Esophagus muscularis mucosa (tissue), 4 donors: ENCODE data around the gene POLE. TPM values are rescaled to one million over a fixed set of nuclear protein-coding genes. Genes with fewer than 3 reads are reported as not detected.

Experiments
- DNase-seq: peaks from one replicate; pipeline ENCODE4 v3.0.0-alpha.2; 2017; ENCODE audit errors: extremely low spot score
- H3K27ac ChIP-seq, 4 donors: fragments of 200-600 bp; sonication (generic); replicated peaks in 1 of 4; 1 replicate in 3 of 4; 2 replicates in 1 of 4; pipeline ENCODE4 v1.5.1; 2016 to 2019; ENCODE audit warnings: mild to moderate bottlenecking in 1 of 4
- H3K27me3 ChIP-seq, 4 donors: fragments of 200-600 bp; sonication (generic); one replicate each; pipeline versions ENCODE4 v1.5.1 to v1.6.0; 2016 to 2019
- H3K36me3 ChIP-seq, 4 donors: fragments of 200-600 bp; sonication (generic); one replicate each; pipeline ENCODE4 v1.5.1; 2016 to 2019
- H3K4me1 ChIP-seq, 4 donors: fragments of 200-600 bp; sonication (generic); one replicate each; pipeline ENCODE4 v1.5.1; 2016 to 2019
- H3K4me3 ChIP-seq, 4 donors: fragments of 200-600 bp; sonication (generic); 1 replicate in 2 of 4; 2 replicates in 2 of 4; pipeline ENCODE4 v1.5.1; 2016 to 2019; ENCODE audit warnings: mild to moderate bottlenecking in 4 of 4, moderate library complexity in 1 of 4
- H3K9me3 ChIP-seq, 4 donors: fragments of 200-600 bp; sonication (generic); 1 replicate in 3 of 4; 2 replicates in 1 of 4; pipeline ENCODE4 v1.5.1; 2016 to 2019
- EP300 ChIP-seq: sonication (generic); formaldehyde crosslinking; IDR thresholded peaks from one replicate; pipeline ENCODE4 v1.6.1; 2017; ENCODE audit warnings: antibody characterized with exemption
- POLR2A ChIP-seq: fragments of 450-650 bp; IDR thresholded peaks from one replicate; pipeline ENCODE4 v1.6.1; 2017; ENCODE audit warnings: antibody characterized with exemption, moderate library complexity, mild to moderate bottlenecking, low read depth
- POLR2AphosphoS5 ChIP-seq, 2 donors: sonication (generic); formaldehyde crosslinking; IDR thresholded peaks; one replicate each; pipeline ENCODE4 v1.6.1; 2017; ENCODE audit warnings: antibody characterized with exemption in 2 of 2
- WGBS: methylation state at CpG from one replicate; pipeline ENCODE4 v1.1.5; 2018; 5-methylcytosine and 5-hydroxymethylcytosine counted together
- intact Hi-C: fragments of 100-400 bp; cut with DNase I; formaldehyde crosslinking; loops from one replicate; pipeline ENCODE4 v1.15.1; 2023
- total RNA-seq, 4 donors: library from RNA; depleted of rRNA; stranded (reverse); fragments of >200 nt; gene quantifications; one replicate each; pipeline versions ENCODE4 v1.1.0 to v1.2.1, GENCODE V29; 2016
- TF ChIP-seq, protein P1 (sequence below), 3 experiments: fragments of 200-600 bp in 2 of 3; fragments of 450-650 bp in 1 of 3; sonication (generic) in 2 of 3; IDR thresholded peaks; one replicate each; pipeline ENCODE4 v1.5.1; 2017 to 2019; ENCODE audit warnings: antibody characterized with exemption in 3 of 3, mild to moderate bottlenecking in 2 of 3, moderate library complexity in 1 of 3

POLE gene
- total RNA-seq, 4 donors from 2014 or later = 17.2 to 32.4 (median 24.8) TPM

DNA sequence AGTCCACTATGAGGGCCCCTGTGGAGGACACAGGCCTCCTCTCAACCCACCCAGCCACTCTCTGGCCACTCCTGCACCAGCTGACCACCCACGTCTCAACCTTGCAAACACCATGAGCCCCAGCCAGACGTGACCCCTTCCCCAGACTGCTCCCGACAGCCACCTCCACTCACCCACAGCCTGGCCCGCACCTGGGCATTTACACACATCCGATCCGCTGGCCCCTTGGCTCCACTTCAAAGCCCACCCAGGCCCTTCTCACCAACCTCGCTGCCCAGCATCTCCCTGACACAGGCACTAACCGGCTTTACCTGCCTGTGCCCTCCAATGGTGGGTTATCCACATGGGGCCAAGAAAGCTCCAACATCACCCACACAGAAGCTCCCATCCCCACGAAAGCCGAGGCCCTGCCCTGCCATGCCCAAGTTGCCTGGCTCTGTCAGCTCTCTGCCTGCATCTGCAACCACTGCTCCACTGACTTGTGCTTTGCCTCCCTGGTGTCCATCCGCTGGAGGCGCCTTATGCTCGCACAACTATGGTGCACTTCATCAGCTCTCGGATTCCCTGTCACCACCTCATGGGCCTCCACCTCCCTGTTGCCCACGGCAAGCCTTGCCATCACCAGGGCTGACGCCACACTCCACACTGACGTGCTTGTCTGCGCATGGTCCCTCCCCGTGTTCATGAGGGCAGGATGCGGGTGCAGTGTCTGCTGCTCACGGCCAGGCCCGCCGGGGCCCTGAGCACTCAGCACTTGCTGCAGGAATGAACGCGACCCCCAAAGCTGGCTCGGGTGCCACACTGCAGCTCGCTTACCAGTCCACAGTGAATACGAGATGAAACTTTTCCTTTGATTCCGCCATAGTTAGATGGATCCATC lies 51.8 kb downstream of the POLE start:
- WGBS = 97% methylated on average over 29 of the region's 29 CpGs

DNA sequence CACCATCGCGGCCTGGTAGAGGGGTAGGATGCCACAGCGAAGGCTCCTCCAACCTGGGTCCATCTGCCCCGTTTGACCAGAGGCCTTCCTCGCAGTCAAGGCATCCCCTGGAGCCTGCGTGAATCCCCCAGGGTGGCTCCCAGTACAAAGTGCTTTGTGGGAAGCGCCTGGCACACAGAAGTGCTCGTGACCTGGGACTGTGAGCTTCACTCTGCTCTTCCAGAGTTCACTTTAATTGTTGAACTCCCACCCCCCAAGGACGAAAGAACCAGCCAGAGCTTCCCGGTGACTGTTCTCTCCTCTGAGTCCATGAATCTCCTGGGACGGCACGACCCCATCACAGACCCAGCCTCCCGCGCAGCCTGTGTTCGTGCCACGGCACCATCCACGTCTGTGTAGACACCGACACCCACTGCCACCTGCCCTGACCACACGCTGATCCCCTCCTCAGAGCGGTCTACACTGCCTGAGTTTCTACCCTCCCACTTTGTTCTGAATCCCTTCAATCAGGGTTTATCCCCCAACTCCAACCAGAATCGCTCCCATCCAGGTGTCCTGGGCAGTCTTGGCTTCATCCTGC lies 52.6 kb downstream of the POLE start:
- Histone ChIP-seq H3K27me3 (no peaks in the 10 kb centered on the region), H3K36me3 (peaks cover 41 to 97% (median 92%) of the 10 kb centered on the region in 4 donors), H3K4me3 (no peak overlapping the region), H3K4me1 (peaks cover 0 to 5% (median 0%) of the 10 kb centered on the region in 4 donors), H3K9me3 (no peaks in the 10 kb centered on the region), H3K27ac (no peak overlapping the region)
- WGBS = 89% methylated on average over 19 of the region's 21 CpGs
- no peak for DNase-seq
- no peak for TF ChIP-seq POLR2A
- intact Hi-C loops = no loop called here

More for the DNA sequence above, 51.8 kb downstream of the POLE start:
- Histone ChIP-seq H3K36me3 (peaks cover 37 to 97% (median 89%) of the 10 kb centered on the region in 4 donors), H3K27me3 (no peaks in the 10 kb centered on the region), H3K4me1 (peaks cover 0 to 5% (median 0%) of the 10 kb centered on the region in 4 donors), H3K9me3 (no peaks in the 10 kb centered on the region), H3K27ac (no peak overlapping the region), H3K4me3 (no peak overlapping the region)
- intact Hi-C loops = no loop called here
- no peak for DNase-seq
- no peak for TF ChIP-seq POLR2A
- no peak for TF ChIP-seq EP300
- no peak for TF ChIP-seq POLR2AphosphoS5 (IDR thresholded peaks at IDR 0.05)
- TF ChIP-seq, protein P1, sequence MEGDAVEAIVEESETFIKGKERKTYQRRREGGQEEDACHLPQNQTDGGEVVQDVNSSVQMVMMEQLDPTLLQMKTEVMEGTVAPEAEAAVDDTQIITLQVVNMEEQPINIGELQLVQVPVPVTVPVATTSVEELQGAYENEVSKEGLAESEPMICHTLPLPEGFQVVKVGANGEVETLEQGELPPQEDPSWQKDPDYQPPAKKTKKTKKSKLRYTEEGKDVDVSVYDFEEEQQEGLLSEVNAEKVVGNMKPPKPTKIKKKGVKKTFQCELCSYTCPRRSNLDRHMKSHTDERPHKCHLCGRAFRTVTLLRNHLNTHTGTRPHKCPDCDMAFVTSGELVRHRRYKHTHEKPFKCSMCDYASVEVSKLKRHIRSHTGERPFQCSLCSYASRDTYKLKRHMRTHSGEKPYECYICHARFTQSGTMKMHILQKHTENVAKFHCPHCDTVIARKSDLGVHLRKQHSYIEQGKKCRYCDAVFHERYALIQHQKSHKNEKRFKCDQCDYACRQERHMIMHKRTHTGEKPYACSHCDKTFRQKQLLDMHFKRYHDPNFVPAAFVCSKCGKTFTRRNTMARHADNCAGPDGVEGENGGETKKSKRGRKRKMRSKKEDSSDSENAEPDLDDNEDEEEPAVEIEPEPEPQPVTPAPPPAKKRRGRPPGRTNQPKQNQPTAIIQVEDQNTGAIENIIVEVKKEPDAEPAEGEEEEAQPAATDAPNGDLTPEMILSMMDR (IDR thresholded peaks at IDR 0.05) = no peak

DNA sequence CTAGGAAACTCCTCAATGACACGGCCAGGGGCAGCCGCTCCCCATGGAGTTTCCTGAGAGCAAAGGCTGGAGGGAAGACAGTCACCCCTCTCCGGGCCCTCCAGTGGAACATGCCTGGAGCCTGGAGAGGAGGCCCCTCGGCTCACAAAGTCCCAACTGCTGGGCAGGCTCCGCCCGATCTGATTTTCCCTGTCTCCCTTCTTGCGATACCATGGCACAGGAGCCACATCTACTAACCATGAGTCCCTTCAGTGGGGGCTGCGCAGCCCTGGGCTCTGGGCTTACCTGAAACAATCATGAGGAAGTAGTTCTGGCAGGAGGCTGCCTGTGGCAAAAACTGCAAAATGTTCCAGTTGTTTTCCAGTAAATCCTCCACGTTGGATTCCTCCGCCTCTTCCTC lies 53.2 kb downstream of the POLE start:
- intact Hi-C loops = no loop called here
- H3K36me3 ChIP-seq = peaks cover 44 to 100% (median 96%) of the 10 kb centered on the region in 4 donors
- WGBS = 85% methylated on average over 10 of the region's 10 CpGs
- H3K27me3 ChIP-seq = no peaks in the 10 kb centered on the region
- no peak for DNase-seq
- peaks cover 0 to 2% (median 0%) of the 10 kb centered on the region in 4 donors for H3K4me1 ChIP-seq
- no peaks in the 10 kb centered on the region for H3K9me3 ChIP-seq
- no peak overlapping the region for H3K4me3 ChIP-seq
- no peak for TF ChIP-seq POLR2A
- no peak for TF ChIP-seq POLR2AphosphoS5 (IDR thresholded peaks at IDR 0.05)
- no peak for TF ChIP-seq EP300
- TF ChIP-seq, protein P1 (IDR thresholded peaks at IDR 0.05) = no peak
- H3K27ac ChIP-seq = no peak overlapping the region

DNA sequence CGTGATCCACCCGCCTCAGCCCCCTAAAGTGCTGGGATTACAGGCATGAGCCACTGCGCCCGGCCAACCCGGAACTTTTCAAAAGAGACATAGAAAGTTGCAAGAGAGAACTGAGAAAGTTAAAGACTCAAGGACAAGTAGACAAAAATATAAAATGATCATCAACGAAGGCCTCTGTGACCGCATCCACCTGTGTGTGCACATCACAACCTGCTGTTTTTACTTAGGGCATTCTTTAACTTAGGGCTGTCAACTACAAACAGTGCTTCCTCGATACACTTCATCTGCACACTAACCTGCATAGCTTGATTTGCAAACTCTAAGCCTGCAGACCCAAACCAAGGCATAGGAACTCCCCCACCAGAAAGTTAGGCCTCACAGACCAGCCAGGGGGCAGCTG lies 53.7 kb downstream of the POLE start:
- no peak for DNase-seq
- Histone ChIP-seq H3K9me3 (no peaks in the 10 kb centered on the region), H3K4me1 (no peaks in the 10 kb centered on the region), H3K36me3 (peaks cover 44 to 98% (median 93%) of the 10 kb centered on the region in 4 donors), H3K27me3 (no peaks in the 10 kb centered on the region), H3K4me3 (no peak overlapping the region), H3K27ac (no peak overlapping the region)
- no peak for TF ChIP-seq EP300
- TF ChIP-seq, protein P1 (IDR thresholded peaks at IDR 0.05) = no peak
- no peak for TF ChIP-seq POLR2A
- TF ChIP-seq POLR2AphosphoS5 (IDR thresholded peaks at IDR 0.05) = no peak
- intact Hi-C loops = no loop called here
- WGBS = 92% methylated on average over 8 of the region's 8 CpGs

DNA sequence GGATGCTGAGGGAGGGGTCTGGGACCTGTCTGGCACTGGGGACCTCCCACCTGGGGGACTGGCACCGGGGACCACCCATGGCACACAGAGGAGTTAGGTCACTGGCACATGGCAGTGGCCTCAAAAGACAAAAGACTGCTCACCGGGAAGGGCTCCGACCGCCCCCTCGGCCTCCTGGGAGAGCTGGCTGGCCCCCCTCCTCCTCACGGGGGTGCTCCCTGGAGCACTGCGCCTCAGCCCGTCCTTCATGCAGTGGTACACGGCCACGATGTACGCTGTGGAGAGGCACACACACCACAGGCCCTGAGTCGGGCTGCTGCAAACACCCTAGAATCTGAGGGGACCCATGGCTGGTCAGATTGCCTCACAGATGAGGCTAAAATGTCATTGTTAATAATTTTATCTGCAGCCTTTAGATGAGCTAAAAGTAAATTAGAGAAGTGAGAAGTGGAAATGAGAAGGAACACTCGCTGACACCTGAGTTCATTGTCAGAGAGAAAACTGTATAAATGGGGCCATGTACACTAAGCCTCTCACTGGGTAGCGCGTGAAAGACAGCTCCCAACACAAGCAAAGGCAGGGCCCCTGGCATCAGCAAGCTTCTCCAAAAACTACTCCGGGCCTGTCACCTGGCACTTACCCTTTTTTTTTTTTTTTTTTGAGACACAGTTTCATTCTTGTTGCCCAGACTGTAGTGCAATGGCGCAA lies 54.5 kb downstream of the POLE start:
- intact Hi-C loops = no loop called here
- Histone ChIP-seq H3K4me1 (no peaks in the 10 kb centered on the region), H3K4me3 (no peak overlapping the region), H3K9me3 (no peaks in the 10 kb centered on the region), H3K36me3 (peaks cover 43 to 90% (median 87%) of the 10 kb centered on the region in 4 donors), H3K27me3 (no peaks in the 10 kb centered on the region), H3K27ac (no peak overlapping the region)
- WGBS = 95% methylated on average over 8 of the region's 17 CpGs
- DNase-seq = no peak
- no peak for TF ChIP-seq POLR2A
- no peak for TF ChIP-seq POLR2AphosphoS5 (IDR thresholded peaks at IDR 0.05)
- TF ChIP-seq, protein P1 (IDR thresholded peaks at IDR 0.05) = no peak
- TF ChIP-seq EP300 = no peak
